Keratinocyte (primary cell): ENCODE results near the gene POLDIP2. TPM values are rescaled to one million over a fixed set of nuclear protein-coding genes. Genes with fewer than 3 reads are reported as not detected.

Experiments used
- DNase-seq: peaks from one replicate; pipeline ENCODE4 v3.0.0-alpha.2; 2011; ENCODE audit warnings: low read depth, missing footprints, low spot score
- FAIRE-seq: peaks from 2 replicates; lab custom pipeline; 2011; peaks lifted over from hg19 to GRCh38; lab: Jason Lieb, UNC
- H2AFZ ChIP-seq: 2 replicates; pipeline ENCODE4 v1.6.0; 2012; ENCODE audit warnings: low read length, control low read depth, inconsistent platforms; ENCODE audit not compliant: control insufficient read depth
- H3K27ac ChIP-seq: 2 replicates; pipeline ENCODE4 v1.5.1; 2011; ENCODE audit warnings: low read length; ENCODE audit not compliant: control insufficient read depth, insufficient read depth
- H3K27me3 ChIP-seq: 3 replicates; pipeline ENCODE4 v1.6.0; 2011; ENCODE audit warnings: low read length; ENCODE audit not compliant: control insufficient read depth, insufficient read depth; ENCODE audit errors: extremely low read depth
- H3K36me3 ChIP-seq, 2 experiments: 2 replicates in 1 of 2; 3 replicates in 1 of 2; pipeline ENCODE4 v1.5.1; 2011; ENCODE audit warnings: low read length in 2 of 2, mild to moderate bottlenecking in 1 of 2; ENCODE audit not compliant: control insufficient read depth in 2 of 2, insufficient read depth in 2 of 2; ENCODE audit errors: extremely low read depth in 1 of 2
- H3K4me1 ChIP-seq: 3 replicates; pipeline ENCODE4 v1.5.1; 2011; ENCODE audit warnings: low read length; ENCODE audit not compliant: control insufficient read depth, insufficient read depth; ENCODE audit errors: extremely low read depth
- H3K4me2 ChIP-seq: 3 replicates; pipeline ENCODE4 v1.6.0; 2011; ENCODE audit warnings: low read depth, low read length; ENCODE audit not compliant: control insufficient read depth, insufficient read depth; ENCODE audit errors: extremely low read depth
- H3K4me3 ChIP-seq, 3 experiments: fragments of 200-600 bp in 1 of 3; sonication (generic) in 1 of 3; 2 replicates in 2 of 3; 3 replicates in 1 of 3; pipeline ENCODE4 v1.5.1; 2011 to 2016; ENCODE audit warnings: low read length in 3 of 3, mild to moderate bottlenecking in 3 of 3, control low read depth in 2 of 3, inconsistent platforms in 1 of 3, low read depth in 1 of 3, mixed read lengths in 1 of 3, mixed run types in 1 of 3, moderate library complexity in 1 of 3; ENCODE audit not compliant: control insufficient read depth in 2 of 3, insufficient read depth in 2 of 3; ENCODE audit errors: extremely low read depth in 1 of 3
- H3K79me2 ChIP-seq: 2 replicates; pipeline ENCODE4 v1.6.0; 2012; ENCODE audit warnings: low read length; ENCODE audit not compliant: control insufficient read depth, insufficient read depth
- H3K9ac ChIP-seq: 3 replicates; pipeline ENCODE4 v1.6.0; 2011; ENCODE audit warnings: low read length; ENCODE audit not compliant: control insufficient read depth, insufficient read depth; ENCODE audit errors: extremely low read depth
- H3K9me1 ChIP-seq: 3 replicates; pipeline ENCODE4 v1.6.0; 2011; ENCODE audit warnings: low read length; ENCODE audit not compliant: control insufficient read depth, insufficient read depth; ENCODE audit errors: extremely low read depth
- H3K9me3 ChIP-seq: 2 replicates; pipeline ENCODE4 v1.5.1; 2012; ENCODE audit warnings: low read depth, low read length; ENCODE audit not compliant: control insufficient read depth
- H4K20me1 ChIP-seq: 3 replicates; pipeline ENCODE4 v1.6.0; 2011; ENCODE audit warnings: low read length; ENCODE audit not compliant: control insufficient read depth, insufficient read depth; ENCODE audit errors: extremely low read depth
- CTCF ChIP-seq, 3 experiments: IDR thresholded peaks in 1 of 3; conservative IDR thresholded peaks in 1 of 3; optimal IDR thresholded peaks in 1 of 3; 2 replicates in 2 of 3; 3 replicates in 1 of 3; pipeline versions ENCODE3 to v1.5.1; 2011; ENCODE audit warnings: low read length in 3 of 3, mild to moderate bottlenecking in 3 of 3, moderate library complexity in 2 of 3, control low read depth in 1 of 3, inconsistent platforms in 1 of 3; ENCODE audit not compliant: insufficient read depth in 2 of 3; ENCODE audit errors: extremely low read depth in 1 of 3
- EZH2 ChIP-seq: IDR thresholded peaks from one replicate; pipeline ENCODE4 v1.6.1; 2012; ENCODE audit warnings: inconsistent platforms, mild to moderate bottlenecking, low read length, moderate library complexity
- dilution Hi-C: fragments of 300-500 bp; cut with MboI; formaldehyde crosslinking; loops from one replicate; pipeline ENCODE4 v1.7.0; 2020; ENCODE audit warnings: low sequenced_read_pairs; ENCODE audit not compliant: extremely low pct_ligation_motif_present
- polyA plus RNA-seq, 5 experiments: library from polyadenylated mRNA; depleted of rRNA in 3 of 5; stranded (reverse) in 3 of 5; stranded (forward) in 1 of 5; unstranded in 1 of 5; fragments of >200 nt; gene quantifications; 1 replicate in 1 of 5; 2 replicates in 3 of 5; 3 replicates in 1 of 5; pipeline versions ENCODE4 v1.2.1 to v1.2.3, GENCODE V29; 2011 to 2012; ENCODE audit warnings: missing spikeins in 2 of 5, low read depth in 1 of 5, low replicate concordance in 1 of 5

Gene POLDIP2
- polyA plus RNA-seq, 1 donor (not counting 4 experiments of a cell fraction or from before 2014, with no cell fraction given): 90.2 TPM

- H4K20me1 ChIP-seq: no peaks in the 10 kb centered on the region
- no peaks in the 10 kb centered on the region for H3K9me3 ChIP-seq
- no peak overlapping the region for H3K27ac ChIP-seq
- H3K9me1 ChIP-seq: no peaks in the 10 kb centered on the region
- H3K4me1 ChIP-seq: peaks cover 29% of the 10 kb centered on the region
- peaks cover 5% of the 10 kb centered on the region for H3K79me2 ChIP-seq
- H3K27me3 ChIP-seq: no peaks in the 10 kb centered on the region
- no peak overlapping the region for H3K4me3 ChIP-seq
- dilution Hi-C loops: no loop called here
- H2AFZ ChIP-seq: no peak overlapping the region
- H3K9ac ChIP-seq: no peak overlapping the region
- FAIRE-seq (no peak), DNase-seq (no peak)
- peaks cover 48 to 57% of the 10 kb centered on the region in 2 experiments for H3K36me3 ChIP-seq
- H3K4me2 ChIP-seq: no peak overlapping the region
- TF ChIP-seq EZH2: no peak
- TF ChIP-seq CTCF (optimal IDR thresholded peaks at IDR 0.05 in 1 of 3, IDR thresholded peaks at IDR 0.05 in 1 of 3, conservative IDR thresholded peaks at IDR 0.05 in 1 of 3; ENCODE audit: extremely low read depth in 1 of 3, insufficient read depth in 2 of 3, low read length in 3 of 3): no peak
Measured at GRCh38 chr17:28348979-28349378, 8.3 kb downstream of the POLDIP2 start.

- peak overlapping the region; percentile 43 for H3K9ac ChIP-seq
Measured at GRCh38 chr17:28347261-28347891, 10.0 kb downstream of the POLDIP2 start.

More at GRCh38 chr17:28347261-28347891, 10.0 kb downstream of the POLDIP2 start:
- Histone ChIP-seq H2AFZ (no peak overlapping the region), H3K9me1 (no peaks in the 10 kb centered on the region), H3K27me3 (no peaks in the 10 kb centered on the region), H3K27ac (peak overlapping the region; percentile 58), H3K4me3 (no peak overlapping the region), H3K79me2 (peaks cover 5% of the 10 kb centered on the region), H4K20me1 (no peaks in the 10 kb centered on the region), H3K4me2 (peak overlapping the region; percentile 45), H3K36me3 (peaks cover 45 to 57% of the 10 kb centered on the region in 2 experiments), H3K9me3 (no peaks in the 10 kb centered on the region), H3K4me1 (peaks cover 29% of the 10 kb centered on the region)
- dilution Hi-C loops: no loop called here
- DNase-seq: peak; percentile 73
- TF ChIP-seq CTCF (optimal IDR thresholded peaks at IDR 0.05 in 1 of 3, IDR thresholded peaks at IDR 0.05 in 1 of 3, conservative IDR thresholded peaks at IDR 0.05 in 1 of 3; ENCODE audit: extremely low read depth in 1 of 3, insufficient read depth in 2 of 3, low read length in 3 of 3) (no peak), EZH2 (no peak)
- peak; percentile 100 for FAIRE-seq
